PFSK-1 (cell line): ENCODE results near the gene KPNB1.

Experiments
- FOXP2 ChIP-seq: optimal IDR thresholded peaks from 2 replicates; pipeline ENCODE3; 2011; ENCODE audit warnings: borderline replicate concordance, control low read depth, inconsistent platforms; ENCODE audit not compliant: insufficient read depth; ENCODE audit errors: extremely low read length, extremely low read depth
- POLR2AphosphoS5 ChIP-seq: IDR thresholded peaks from 2 replicates; pipeline ENCODE4 v1.6.1; 2012; ENCODE audit warnings: low read depth, mild to moderate bottlenecking, control low read depth, low read length, moderate library complexity
- REST ChIP-seq, 2 experiments: IDR thresholded peaks; 2 replicates each; pipeline versions ENCODE4 v1.6.1 to v1.8.0; 2011 to 2012; ENCODE audit warnings: low read depth in 2 of 2, low read length in 2 of 2, control low read depth in 1 of 2, inconsistent platforms in 1 of 2, mild to moderate bottlenecking in 1 of 2, moderate library complexity in 1 of 2; ENCODE audit not compliant: insufficient read depth in 1 of 2
- SIN3A ChIP-seq: IDR thresholded peaks from 2 replicates; pipeline ENCODE4 v1.6.1; 2012; ENCODE audit warnings: mild to moderate bottlenecking, low read length, moderate library complexity, borderline replicate concordance; ENCODE audit not compliant: insufficient read depth
- TAF1 ChIP-seq: IDR thresholded peaks from 2 replicates; pipeline ENCODE4 v1.6.1; 2012; ENCODE audit warnings: low read length, control low read depth, borderline replicate concordance; ENCODE audit not compliant: insufficient read depth

DNA sequence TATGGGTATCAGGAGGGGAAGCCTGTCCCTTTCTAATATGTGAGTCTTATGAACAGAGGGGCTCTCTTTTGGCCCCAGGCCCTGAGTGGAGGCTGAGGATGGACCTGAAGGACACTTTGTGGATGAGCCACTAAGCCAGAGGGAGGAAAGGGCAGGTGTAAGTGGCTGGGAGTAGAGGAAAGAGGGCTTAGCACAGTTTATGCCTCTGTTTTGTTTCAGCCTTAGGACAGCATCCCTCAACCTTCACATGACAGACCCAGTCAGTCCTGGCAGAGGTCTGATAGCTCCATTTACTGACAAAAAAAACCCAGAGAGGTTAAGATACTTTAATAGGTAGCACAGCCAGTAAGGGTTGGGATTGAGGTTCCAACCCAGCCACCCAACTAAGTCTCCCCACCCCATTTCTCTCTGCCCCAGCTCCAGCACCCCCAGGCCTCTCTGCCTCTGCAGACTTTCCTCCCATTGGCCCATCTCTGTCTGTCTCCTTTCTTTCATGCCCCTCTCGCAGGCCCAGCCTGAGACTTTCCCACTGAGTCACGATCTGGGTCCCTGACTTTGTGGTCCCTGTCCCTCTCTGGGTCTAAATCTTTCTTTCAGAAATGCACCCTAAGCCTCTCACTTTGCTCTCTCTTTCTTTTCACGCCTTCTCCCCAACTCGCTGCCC is 78.6 kb downstream of the KPNB1 start:
- TF ChIP-seq SIN3A (no peak), REST (IDR thresholded peaks at IDR 0.05; ENCODE audit: insufficient read depth in 1 of 2, low read depth in 2 of 2, low read length in 2 of 2) (no peak), POLR2AphosphoS5 (no peak), TAF1 (no peak), FOXP2 (no peak)
